Measurements from ENCODE around the gene PHLDB1. TPM values are rescaled to one million over a fixed set of nuclear protein-coding genes. Genes with fewer than 3 reads are reported as not detected.

PHLDB1 gene
- total and polyA plus RNA-seq, 2 of the 8 experiments (the other 6 are each of a cell fraction or from before 2014, with no cell fraction given), result 53.9 to 74.8 TPM

- ChIA-PET CTCF (ENCODE audit: partially characterized antibody) (interaction anchor here (0.9 to 10.4 kb wide), 4 partner anchors 20 to 34 kb away, joined by 3 to 155 read pairs (median 12); partner anchors contain the start of gene PHLDB1), POLR2A (ENCODE audit: partially characterized antibody) (interaction anchor here (25.8 to 28.7 kb wide), 2 partner anchors 8 to 14 kb away, joined by 574 read pairs; partner anchors contain the start of gene PHLDB1)
- no peak overlapping the region for H4K91ac ChIP-seq (replicated peaks; ENCODE audit: insufficient read length, low read length)
- peaks cover 6% of the 10 kb centered on the region for H3K79me1 ChIP-seq (ENCODE audit: low read depth, low read length)
- H3K23me2 ChIP-seq (ENCODE audit: low read depth, low read length), result 0 out of 2 replicates have a peak, but pooled peaks cover 3% of the 10 kb centered on the region
- no peaks in the 10 kb centered on the region for H3K27me3 ChIP-seq (replicated peaks in 1 of 4; ENCODE audit: control insufficient read depth in 3 of 4, extremely low read depth in 1 of 4, insufficient read depth in 3 of 4, low read length in 3 of 4)
- peaks cover under 1 to 7% (median 4%) of the 10 kb centered on the region in 4 experiments for H3K4me1 ChIP-seq (replicated peaks in 1 of 4; ENCODE audit: control insufficient read depth in 3 of 4, insufficient read depth in 4 of 4, low read length in 3 of 4)
- H3K4ac ChIP-seq (replicated peaks; ENCODE audit: insufficient read length, low read depth, low read length), result no peak overlapping the region
- no peak overlapping the region for H3K9ac ChIP-seq (replicated peaks in 1 of 4; ENCODE audit: extremely low read depth in 1 of 4, low read depth in 3 of 4, low read length in 3 of 4)
- no peak overlapping the region for H2AK5ac ChIP-seq (ENCODE audit: low read depth, low read length)
- peaks cover 0 to 4% of the 10 kb centered on the region in 2 experiments; a peak in 1 of 4 replicates for H3K79me2 ChIP-seq (ENCODE audit: control insufficient read depth in 1 of 2, insufficient read depth in 2 of 2, low read length in 2 of 2)
- H3K4me3 ChIP-seq (ENCODE audit: extremely low read depth in 1 of 4, insufficient read depth in 2 of 4, low read depth in 3 of 4, low read length in 4 of 4), result no peak overlapping the region
- no peak overlapping the region for H2BK12ac ChIP-seq (ENCODE audit: low read depth, low read length)
- H3K18ac ChIP-seq (ENCODE audit: extremely low read depth, low read length), result no peak overlapping the region
- no peak overlapping the region for H2BK5ac ChIP-seq (ENCODE audit: low read depth, low read length)
- FAIRE-seq (no peak), DNase-seq (ENCODE audit: low read depth in 1 of 2, low spot score in 2 of 2) (no peak)
- no peak overlapping the region for H2BK20ac ChIP-seq (ENCODE audit: low read length)
- H3K9me3 ChIP-seq (ENCODE audit: insufficient read depth in 2 of 2, low read depth in 1 of 2, low read length in 1 of 2), result no peaks in the 10 kb centered on the region
- no peak overlapping the region for H3K27ac ChIP-seq (ENCODE audit: low read depth, low read length)
- H4K20me1 ChIP-seq (replicated peaks in 1 of 2; ENCODE audit: control insufficient read depth in 1 of 2, insufficient read depth in 2 of 2, low read length in 2 of 2), result peaks cover 0 to 20% of the 10 kb centered on the region in 2 experiments
- peaks cover 12 to 41% (median 29%) of the 10 kb centered on the region in 4 experiments for H3K36me3 ChIP-seq (ENCODE audit: control insufficient read depth in 2 of 4, insufficient read depth in 4 of 4, low read length in 3 of 4)
- H4K5ac ChIP-seq (ENCODE audit: insufficient read length, low read depth, low read length), result no peak overlapping the region
- H3K56ac ChIP-seq (replicated peaks; ENCODE audit: insufficient read length, low read depth, low read length), result no peak overlapping the region
- no peak overlapping the region for H3K4me2 ChIP-seq (ENCODE audit: insufficient read depth in 1 of 2, low read depth in 2 of 2, low read length in 2 of 2)
- no peak overlapping the region for H2BK120ac ChIP-seq (replicated peaks; ENCODE audit: low read depth, low read length)
- no peak overlapping the region for H3K23ac ChIP-seq (ENCODE audit: insufficient read length)
- no peak overlapping the region for H4K8ac ChIP-seq (ENCODE audit: extremely low read depth, insufficient read depth, low read length)
- H2AFZ ChIP-seq (ENCODE audit: low read length), result no peak overlapping the region
- 0 out of 2 replicates have a peak overlapping the region, but pooled peaks have one; percentile 29 for H2BK15ac ChIP-seq (ENCODE audit: low read length)
- TF ChIP-seq YY1 (IDR thresholded peaks at IDR 0.05; ENCODE audit: low read depth, low read length) (no peak), RAD21 (IDR thresholded peaks at IDR 0.05 in 1 of 2, conservative IDR thresholded peaks at IDR 0.05 in 1 of 2; ENCODE audit: low read depth in 2 of 2, low read length in 2 of 2) (no peak), TEAD4 (IDR thresholded peaks at IDR 0.05; ENCODE audit: low read depth, low read length) (no peak), MAFK (IDR thresholded peaks at IDR 0.05; ENCODE audit: low read depth, low read length) (no peak), SP1 (IDR thresholded peaks at IDR 0.05; ENCODE audit: low read depth, low read length) (no peak), SIN3A (conservative IDR thresholded peaks at IDR 0.05 in 1 of 2, IDR thresholded peaks at IDR 0.05 in 1 of 2; ENCODE audit: low read depth in 1 of 2, low read length in 2 of 2) (no peak), SAP30 (IDR thresholded peaks at IDR 0.05; ENCODE audit: insufficient read depth, insufficient replicate concordance, low read length) (no peak), JUND (IDR thresholded peaks at IDR 0.05; ENCODE audit: low read length) (no peak), RNF2 (IDR thresholded peaks at IDR 0.05; ENCODE audit: borderline replicate concordance, low read depth, low read length, missing control alignments, poor library complexity, severe bottlenecking) (no peak), CBX8 (IDR thresholded peaks at IDR 0.05; ENCODE audit: borderline replicate concordance, low read depth, low read length) (no peak)
- 97% methylated on average over 5 of the region's 5 CpGs; no CpG with 5 or more reads in 1 of the 2 experiments for WGBS, 2 experiments (ENCODE audit: extremely low coverage in 1 of 2, insufficient coverage in 1 of 2, insufficient read length in 1 of 2, insufficient replicate concordance in 2 of 2, low coverage in 1 of 2, low lambda C conversion rate in 2 of 2, missing lambda C conversion rate in 1 of 2)
- H3K14ac ChIP-seq (ENCODE audit: insufficient read length), result no peak overlapping the region
These were observed 21.6 kb downstream of the PHLDB1 start for GRCh38 chr11:118628861-118629549.

Measured in H1 (cell line).